Measurements from ENCODE around the gene IGSF3.

The IGSF3 gene

GRCh38 chr1:116546354-116546977 lies 121.1 kb downstream of the IGSF3 start:
- DNase-seq, result no peak

- DNase-seq, result no peak
Measured at GRCh38 chr1:116545359-116545705, 122.2 kb downstream of the IGSF3 start.

- no peak for DNase-seq
Measured at GRCh38 chr1:116544588-116545358, 122.8 kb downstream of the IGSF3 start.

- no peak for DNase-seq
Measured at GRCh38 chr1:116540088-116540487, 127.4 kb downstream of the IGSF3 start.

- no peak for DNase-seq
Measured at GRCh38 chr1:116538544-116538943, 129.0 kb downstream of the IGSF3 start.

GRCh38 chr1:116537898-116538297 lies 129.6 kb downstream of the IGSF3 start:
- no peak for DNase-seq

GRCh38 chr1:116537040-116537831 lies 130.3 kb downstream of the IGSF3 start:
- peak in 2 of 3 experiments; percentile 8 to 29 for DNase-seq

- DNase-seq, result no peak
Measured at GRCh38 chr1:116534014-116534739, 133.4 kb downstream of the IGSF3 start.

GRCh38 chr1:116533429-116533820 lies 134.1 kb downstream of the IGSF3 start:
- DNase-seq, result no peak

GRCh38 chr1:116532671-116533428 lies 134.7 kb downstream of the IGSF3 start:
- no peak for DNase-seq

- DNase-seq, result no peak
Measured at GRCh38 chr1:116531917-116532316, 135.6 kb downstream of the IGSF3 start.

GRCh38 chr1:116529681-116530080 lies 137.9 kb downstream of the IGSF3 start:
- no peak for DNase-seq

- no peak for DNase-seq
Measured at GRCh38 chr1:116529199-116529631, 138.3 kb downstream of the IGSF3 start.

GRCh38 chr1:116528329-116529083 lies 139.0 kb downstream of the IGSF3 start:
- no peak for DNase-seq

- no peak for DNase-seq
Measured at GRCh38 chr1:116525440-116525839, 142.1 kb downstream of the IGSF3 start.
